ENCODE data around the gene DCST2.

GRCh38 chr1:155011004-155011416 is 22.6 kb downstream of the DCST2 start:
- TF ChIP-seq, protein P1, sequence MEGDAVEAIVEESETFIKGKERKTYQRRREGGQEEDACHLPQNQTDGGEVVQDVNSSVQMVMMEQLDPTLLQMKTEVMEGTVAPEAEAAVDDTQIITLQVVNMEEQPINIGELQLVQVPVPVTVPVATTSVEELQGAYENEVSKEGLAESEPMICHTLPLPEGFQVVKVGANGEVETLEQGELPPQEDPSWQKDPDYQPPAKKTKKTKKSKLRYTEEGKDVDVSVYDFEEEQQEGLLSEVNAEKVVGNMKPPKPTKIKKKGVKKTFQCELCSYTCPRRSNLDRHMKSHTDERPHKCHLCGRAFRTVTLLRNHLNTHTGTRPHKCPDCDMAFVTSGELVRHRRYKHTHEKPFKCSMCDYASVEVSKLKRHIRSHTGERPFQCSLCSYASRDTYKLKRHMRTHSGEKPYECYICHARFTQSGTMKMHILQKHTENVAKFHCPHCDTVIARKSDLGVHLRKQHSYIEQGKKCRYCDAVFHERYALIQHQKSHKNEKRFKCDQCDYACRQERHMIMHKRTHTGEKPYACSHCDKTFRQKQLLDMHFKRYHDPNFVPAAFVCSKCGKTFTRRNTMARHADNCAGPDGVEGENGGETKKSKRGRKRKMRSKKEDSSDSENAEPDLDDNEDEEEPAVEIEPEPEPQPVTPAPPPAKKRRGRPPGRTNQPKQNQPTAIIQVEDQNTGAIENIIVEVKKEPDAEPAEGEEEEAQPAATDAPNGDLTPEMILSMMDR (IDR thresholded peaks at IDR 0.05) = no peak
- no peak for TF ChIP-seq EP300 (IDR thresholded peaks at IDR 0.05)
